Heart right ventricle (tissue), 16 donors: ENCODE data around the gene SELENOI. TPM values are rescaled to one million over a fixed set of nuclear protein-coding genes. Genes with fewer than 3 reads are reported as not detected.
A peak's percentile ranks its signal among the peaks of the same experiment; 100 is the strongest.
"Not testable (repeated sequence)": the region's sequence is repeated elsewhere in the genome, so short reads cannot be mapped to it uniquely, and the experiment has no call there.

Experiments
- ATAC-seq, 8 donors: fragments of 200-7000 bp; cut with Tn5 transposase; one replicate each; pipeline ENCODE4 v1.9.1; 2020; ENCODE audit warnings: mild to moderate bottlenecking in 8 of 8, moderate library complexity in 8 of 8, moderate number of reproducible peaks in 1 of 8
- DNase-seq, 2 donors: peaks; one replicate each; pipeline ENCODE4 v3.0.0-alpha.2; 2020
- H3K27ac ChIP-seq, 10 donors: fragments of 200-600 bp; sonication (generic) in 2 of 10; one replicate each; pipeline versions ENCODE4 v1.5.0 to v1.8.0; 2020 to 2022; ENCODE audit warnings: mild to moderate bottlenecking in 3 of 10
- H3K27me3 ChIP-seq, 7 donors: fragments of 200-600 bp; one replicate each; pipeline ENCODE4 v1.8.0; 2021 to 2022; ENCODE audit warnings: mild to moderate bottlenecking in 2 of 7
- H3K36me3 ChIP-seq, 9 donors: fragments of 200-600 bp; sonication (generic) in 1 of 9; one replicate each; pipeline versions ENCODE4 v1.5.0 to v1.8.0; 2020 to 2022; ENCODE audit warnings: mild to moderate bottlenecking in 2 of 9
- H3K4me1 ChIP-seq, 9 donors: fragments of 200-600 bp; sonication (generic) in 1 of 9; one replicate each; pipeline versions ENCODE4 v1.5.0 to v1.8.0; 2020 to 2022; ENCODE audit warnings: mild to moderate bottlenecking in 4 of 9
- H3K4me3 ChIP-seq, 10 donors: fragments of 200-600 bp; sonication (generic) in 2 of 10; one replicate each; pipeline versions ENCODE4 v1.5.0 to v1.8.0; 2020 to 2022; ENCODE audit warnings: mild to moderate bottlenecking in 7 of 10, moderate library complexity in 2 of 10
- H3K9me3 ChIP-seq, 11 donors: fragments of 200-600 bp in 10 of 11; sonication (generic) in 2 of 11; one replicate each; pipeline versions ENCODE4 v1.5.0 to v1.8.0; 2013 to 2022; ENCODE audit warnings: mild to moderate bottlenecking in 2 of 11, control low read depth in 1 of 11, moderate library complexity in 1 of 11
- CTCF ChIP-seq, 9 donors: fragments of 200-600 bp; sonication (generic) in 2 of 9; IDR thresholded peaks; one replicate each; pipeline versions ENCODE4 v1.5.0 to v1.8.0; 2021 to 2022; ENCODE audit warnings: antibody characterized with exemption in 9 of 9, mild to moderate bottlenecking in 5 of 9, moderate library complexity in 1 of 9
- WGBS, 2 donors: extraction: QIAGEN DNeasy Blood & Tissue Kit; methylation state at CpG; one replicate each; pipeline ENCODE4 v1.1.7; 2013; ENCODE audit warnings: inconsistent platforms in 1 of 2; 5-methylcytosine and 5-hydroxymethylcytosine counted together
- intact Hi-C, 10 donors: fragments of 100-400 bp; cut with DNase I; formaldehyde crosslinking; loops; one replicate each; pipeline versions ENCODE4 v1.11.1 to v1.14.2; 2022
- polyA plus RNA-seq, 2 donors: library from polyadenylated mRNA; stranded (reverse); fragments of 200-250 nt; gene quantifications; one replicate each; pipeline ENCODE4 v1.2.3, GENCODE V29; 2013
- total RNA-seq, 10 donors: library from RNA; stranded (reverse); fragmentation: NEBNext Ultra II Directional in 3 of 10; extraction: Animal tissue kit (Norgen Biotek cat#: 25700) in 3 of 10; gene quantifications; one replicate each; pipeline versions ENCODE4 v1.2.1 to v1.2.4, GENCODE V29; 2021 to 2023
- donor health status: Arrhythmogenic right ventricular cardiomyopathy.
- donor health status: ischemic (EF 13 %, LVEDD 7.1; RV severe dilation, severe dysfunction).
- donor health status: healthy with polysubstance abuse.
- donor health status: DM: no; HTN: yes; CAD: no.
- donor health status: DM: no; HTN: no; CAD: no.
- donor health status: ischemic (EF 25% LVEDD 6.9; RV normal size, moderate dysfunction).
- donor health status: ischemic (EF 25% LVEDD 5.7; RV mildly dilated, moderate dysfunction).
- donor health status: healthy.
- donor health status: DM: yes; HTN: yes; CAD: no.
- donor health status: Ischemic cardiomyopathy.
- donor health status: ischemic (EF 35%, LVEDD 5.7; RV mildly dilated, moderate dysfunction).
- donor health status: nonischemic (EF 11% LVEDD 7.7; RV severe dilation, severe dysfunction).
- donor health status: DM: yes; HTN: yes; CAD: no.
- donor health status: PGD.
- donor health status: ischemic (EF 29% LVEDD 5.4; RV normal size, mild dysfunction).
- donor health status: nonischemic (EF 23%, LVEDD 6.1; RV moderate dilation, normal function).

The SELENOI gene
- total and polyA plus RNA-seq, 12 donors: 2.4 to 15.8 (median 11.5) TPM

DNA sequence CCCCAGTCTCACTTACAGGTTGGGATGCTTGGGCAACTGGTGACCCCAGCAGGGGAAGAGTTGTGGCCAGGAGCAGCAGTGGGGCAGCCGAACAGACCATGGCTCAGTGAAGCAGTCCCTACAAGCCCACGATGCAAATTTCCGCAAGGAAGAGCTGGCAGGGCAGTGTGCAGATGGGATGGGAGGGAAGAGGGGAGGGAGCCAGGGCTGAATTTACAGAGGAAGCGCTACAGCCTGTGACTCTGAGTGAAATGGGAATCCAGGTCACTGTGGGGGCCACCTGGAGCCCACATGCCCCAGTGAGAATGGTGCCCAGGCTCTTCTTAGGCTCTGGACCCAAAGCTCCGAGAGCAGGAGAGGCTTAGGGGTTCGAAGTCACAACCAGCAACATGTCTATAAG lies 27.0 kb upstream of the SELENOI start:
- H3K4me1 ChIP-seq: no peaks in the 10 kb centered on the region
- no peaks in the 10 kb centered on the region for H3K9me3 ChIP-seq
- H3K4me3 ChIP-seq: no peak overlapping the region
- no peak for ATAC-seq
- intact Hi-C loops: no loop called here
- no peak for TF ChIP-seq CTCF (IDR thresholded peaks at IDR 0.05)
- WGBS, 2 donors: 63 to 65% methylated on average over 6 of the region's 6 CpGs
- no peaks in the 10 kb centered on the region for H3K36me3 ChIP-seq
- no peak overlapping the region for H3K27ac ChIP-seq
- no peak for DNase-seq
- peaks cover 0 to 9% (median 0%) of the 10 kb centered on the region in 7 donors for H3K27me3 ChIP-seq

DNA sequence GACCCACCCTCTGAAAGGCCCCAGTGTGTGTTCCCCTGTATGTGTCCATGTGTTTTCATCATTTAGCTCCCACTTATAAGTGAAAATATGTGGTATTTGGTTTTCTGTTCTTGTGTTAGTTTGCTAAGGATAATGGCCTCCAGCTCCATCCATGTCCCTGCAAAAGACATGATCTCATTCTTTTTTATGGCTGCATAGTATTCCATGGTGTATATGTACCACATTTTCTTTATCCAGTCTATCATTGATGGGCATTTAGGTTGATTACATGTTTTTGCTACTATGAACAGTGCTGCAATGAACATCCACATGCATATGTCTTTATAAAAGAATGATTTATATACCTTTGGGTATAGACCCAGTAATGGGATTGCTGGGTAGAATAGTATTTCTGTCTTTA lies 21.5 kb upstream of the SELENOI start:
- intact Hi-C loops: loop anchor here in 4 of 10 donors (10.0 kb wide), 2 partner anchors 90 to 370 kb away; no protein-coding TSS in a partner anchor
- H3K27ac ChIP-seq, H3K4me3 ChIP-seq, H3K9me3 ChIP-seq, H3K36me3 ChIP-seq, H3K27me3 ChIP-seq, ATAC-seq, H3K4me1 ChIP-seq, DNase-seq: not testable (repeated sequence)

GRCh38 chr2:26324903-26325302 lies 21.0 kb upstream of the SELENOI start:
- H3K4me1 ChIP-seq: peaks cover 0 to 5% (median 0%) of the 10 kb centered on the region in 9 donors
- H3K36me3 ChIP-seq: no peaks in the 10 kb centered on the region
- no peaks in the 10 kb centered on the region for H3K9me3 ChIP-seq
- H3K4me3 ChIP-seq: no peak overlapping the region
- TF ChIP-seq CTCF (IDR thresholded peaks at IDR 0.05): no peak
- DNase-seq (no peak), ATAC-seq (peak in 1 of 8 donors; percentile 46)
- peaks cover 0 to 9% (median 0%) of the 10 kb centered on the region in 7 donors for H3K27me3 ChIP-seq
- intact Hi-C loops: loop anchor here in 6 of 10 donors (5.0 to 10.0 kb wide), 4 partner anchors 78 to 370 kb away; partner anchors contain the start of genes HADHA (in 1 of the 6) and HADHB (in 1 of the 6)
- H3K27ac ChIP-seq: no peak overlapping the region
- WGBS, 2 donors: 65 to 66% methylated on average over 3 of the region's 3 CpGs

DNA sequence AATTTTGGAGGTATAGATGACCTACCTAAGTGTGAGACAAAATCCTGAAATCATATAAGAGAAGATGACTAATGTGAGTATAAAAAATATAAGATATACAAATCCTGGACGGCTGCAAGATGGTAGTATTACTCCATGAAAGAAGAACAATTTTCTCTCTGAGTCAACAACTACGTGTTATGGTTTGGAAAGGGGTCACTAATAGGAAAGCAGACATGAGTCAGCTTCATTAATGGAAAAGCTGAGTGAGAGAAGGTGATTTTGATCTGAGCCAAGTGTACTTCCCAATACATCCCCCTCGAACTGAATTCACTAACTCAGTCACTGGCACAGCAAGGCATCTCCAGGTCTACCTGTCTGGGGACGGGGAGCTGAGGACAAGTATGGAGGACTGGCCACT lies 20.1 kb upstream of the SELENOI start:
- Histone ChIP-seq H3K9me3 (no peaks in the 10 kb centered on the region), H3K4me1 (peaks cover 0 to 10% (median 0%) of the 10 kb centered on the region in 9 donors), H3K4me3 (no peak overlapping the region), H3K36me3 (no peaks in the 10 kb centered on the region), H3K27me3 (peaks cover 0 to 9% (median 0%) of the 10 kb centered on the region in 7 donors), H3K27ac (no peak overlapping the region)
- intact Hi-C loops: loop anchor here in 6 of 10 donors (5.0 to 10.0 kb wide), 4 partner anchors 79 to 371 kb away; partner anchors contain the start of genes HADHA (in 1 of the 6) and HADHB (in 1 of the 6)
- 67 to 69% methylated on average over 4 of the region's 4 CpGs for WGBS, 2 donors
- no peak for TF ChIP-seq CTCF (IDR thresholded peaks at IDR 0.05)
- ATAC-seq (no peak), DNase-seq (no peak)

DNA sequence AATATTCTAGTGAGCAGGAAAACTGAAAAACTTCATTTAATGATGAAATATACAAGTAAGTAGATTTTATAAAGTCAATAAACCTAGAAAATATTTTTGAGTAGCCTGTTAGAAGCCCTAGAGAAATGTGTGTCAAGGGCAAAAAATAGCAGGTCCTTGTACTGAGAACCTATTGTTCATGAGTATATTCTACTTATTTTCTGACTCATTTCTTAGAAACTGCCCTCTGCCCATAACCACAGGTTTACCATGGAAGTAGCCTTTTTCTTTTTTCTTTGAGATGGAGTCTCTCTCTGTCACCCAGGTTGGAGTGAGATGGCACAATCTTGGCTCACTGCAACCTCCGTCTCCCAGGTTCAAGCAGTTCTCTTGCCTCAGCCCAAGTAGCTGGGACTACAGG lies 19.4 kb upstream of the SELENOI start:
- intact Hi-C loops: loop anchor here in 6 of 10 donors (5.0 to 10.0 kb wide), 4 partner anchors 79 to 372 kb away; partner anchors contain the start of genes HADHA (in 1 of the 6) and HADHB (in 1 of the 6)
- no peak for DNase-seq

More for the DNA sequence above, 19.4 kb upstream of the SELENOI start:
- H3K4me3 ChIP-seq: no peak overlapping the region
- no peaks in the 10 kb centered on the region for H3K9me3 ChIP-seq
- no peak for ATAC-seq
- peaks cover 0 to 9% (median 0%) of the 10 kb centered on the region in 7 donors for H3K27me3 ChIP-seq
- peaks cover 0 to 10% (median 0%) of the 10 kb centered on the region in 9 donors for H3K4me1 ChIP-seq
- TF ChIP-seq CTCF (IDR thresholded peaks at IDR 0.05): no peak
- H3K27ac ChIP-seq: no peak overlapping the region
- no peaks in the 10 kb centered on the region for H3K36me3 ChIP-seq
- 95 to 96% methylated on average over 1 of the region's 1 CpG for WGBS, 2 donors
